HG03575 (cell line): ENCODE measurements around the gene MAPKAPK2.

Experiments
- ATAC-seq: cut with Tn5 transposase; IDR thresholded peaks from one replicate; pipeline ENCODE4 v1.9.1; 2021; ENCODE audit not compliant: unreplicated experiment, insufficient number of reproducible peaks, low FRiP score; ENCODE audit errors: extremely low read depth

MAPKAPK2 gene

DNA sequence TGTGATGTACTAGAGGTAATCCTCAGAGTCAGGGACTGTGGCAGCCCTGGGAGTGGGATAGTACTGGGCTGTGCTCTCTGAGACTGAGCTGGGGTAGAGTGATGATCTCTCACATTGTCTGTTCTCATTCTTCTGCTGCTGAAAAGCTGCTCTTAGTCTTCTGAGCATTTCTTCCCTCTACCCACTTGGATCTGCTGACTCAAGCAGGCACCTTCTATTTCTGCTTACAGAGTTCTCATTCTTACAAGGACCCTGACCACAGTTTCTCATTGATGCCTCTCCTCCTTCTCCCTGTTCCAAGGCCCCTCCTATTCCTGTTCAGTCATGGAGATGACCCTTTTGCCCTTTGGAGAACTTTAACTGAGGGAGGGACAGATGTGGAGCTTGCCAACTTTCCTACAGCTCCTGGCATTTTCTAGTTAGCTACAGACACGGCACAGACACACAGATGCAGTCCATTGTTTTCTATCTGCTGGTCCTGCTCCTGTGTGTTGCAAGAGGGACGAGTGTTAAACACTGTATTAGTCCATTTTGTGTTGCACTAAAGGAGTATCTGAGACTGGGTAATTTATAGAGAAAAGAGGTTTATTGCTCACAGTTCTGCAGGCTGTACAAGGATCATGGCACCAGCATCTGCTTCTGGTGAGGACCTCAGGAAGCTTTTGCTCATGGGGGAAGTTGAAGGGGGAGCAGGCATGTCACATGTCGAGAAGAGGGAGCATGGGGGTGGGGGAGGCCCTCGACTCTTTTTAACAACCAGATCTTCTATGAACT lies 12.3 kb downstream of the MAPKAPK2 start:
- no peak for ATAC-seq

DNA sequence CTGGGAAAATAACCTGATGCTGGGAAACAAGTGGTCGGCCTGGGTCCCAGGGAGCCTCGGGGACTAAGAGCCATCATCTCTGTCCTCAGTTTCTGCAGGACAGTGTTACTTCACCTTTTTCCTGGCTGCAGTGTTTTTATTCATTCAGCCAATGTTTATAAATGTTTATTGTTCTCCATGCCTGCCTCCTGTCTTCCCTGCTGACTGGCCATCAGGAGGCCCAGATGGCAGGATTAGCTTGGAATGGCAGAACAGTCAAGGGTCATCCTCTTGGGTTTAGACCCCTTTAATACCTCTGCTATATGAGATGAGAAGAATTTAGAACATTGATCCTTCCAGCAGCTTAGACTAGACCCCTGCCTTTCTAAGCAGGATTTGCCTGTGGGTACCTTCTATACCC lies 13.3 kb downstream of the MAPKAPK2 start:
- ATAC-seq = no peak

DNA sequence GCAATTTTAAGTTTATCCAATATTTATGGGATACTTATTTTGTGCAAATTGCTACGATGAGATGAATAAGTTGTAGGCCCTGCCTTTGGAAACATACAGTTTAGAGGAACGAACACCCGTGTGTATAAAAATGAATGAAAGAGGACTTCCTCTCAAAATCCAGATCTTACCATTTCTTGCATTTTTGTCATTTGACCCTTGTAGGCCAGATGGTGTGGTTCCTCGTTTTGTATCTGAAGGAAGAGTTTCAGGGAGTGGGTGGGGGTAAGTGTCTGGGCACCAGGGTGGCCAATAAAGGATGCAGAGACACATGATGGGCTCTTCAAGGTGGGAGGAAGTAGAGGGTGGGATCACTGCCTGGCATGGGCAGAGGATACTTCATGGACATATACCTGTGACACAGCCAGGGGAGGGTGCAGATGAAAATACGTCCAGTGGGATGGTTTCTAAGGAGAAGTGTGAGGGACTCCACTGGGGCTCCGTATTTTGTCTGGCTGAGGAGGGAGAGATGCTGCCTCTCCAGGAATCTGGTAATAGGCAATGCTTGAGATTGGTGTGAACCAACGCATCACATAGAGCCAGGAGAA lies 14.4 kb downstream of the MAPKAPK2 start:
- ATAC-seq = no peak

DNA sequence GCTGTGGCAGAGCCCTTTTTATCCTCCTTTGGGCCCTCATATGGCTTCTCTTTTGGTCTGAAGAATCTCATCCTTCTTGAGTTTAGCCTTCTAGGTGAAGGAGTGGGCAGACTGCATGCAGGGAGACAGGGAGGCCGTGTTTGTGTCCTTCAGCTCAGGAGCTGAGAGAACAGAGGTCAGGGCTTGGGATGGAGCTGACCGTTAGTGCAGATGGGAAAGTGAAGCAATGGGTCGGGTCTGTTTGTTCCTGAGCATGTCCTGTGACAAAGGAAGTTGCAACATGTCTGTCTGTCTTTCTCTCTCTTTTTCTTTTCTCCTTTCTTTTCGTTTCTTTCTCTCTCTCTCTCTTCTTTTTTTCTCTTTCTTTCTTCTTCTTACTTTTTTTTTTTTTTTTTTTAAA lies 14.9 kb downstream of the MAPKAPK2 start:
- ATAC-seq = no peak

DNA sequence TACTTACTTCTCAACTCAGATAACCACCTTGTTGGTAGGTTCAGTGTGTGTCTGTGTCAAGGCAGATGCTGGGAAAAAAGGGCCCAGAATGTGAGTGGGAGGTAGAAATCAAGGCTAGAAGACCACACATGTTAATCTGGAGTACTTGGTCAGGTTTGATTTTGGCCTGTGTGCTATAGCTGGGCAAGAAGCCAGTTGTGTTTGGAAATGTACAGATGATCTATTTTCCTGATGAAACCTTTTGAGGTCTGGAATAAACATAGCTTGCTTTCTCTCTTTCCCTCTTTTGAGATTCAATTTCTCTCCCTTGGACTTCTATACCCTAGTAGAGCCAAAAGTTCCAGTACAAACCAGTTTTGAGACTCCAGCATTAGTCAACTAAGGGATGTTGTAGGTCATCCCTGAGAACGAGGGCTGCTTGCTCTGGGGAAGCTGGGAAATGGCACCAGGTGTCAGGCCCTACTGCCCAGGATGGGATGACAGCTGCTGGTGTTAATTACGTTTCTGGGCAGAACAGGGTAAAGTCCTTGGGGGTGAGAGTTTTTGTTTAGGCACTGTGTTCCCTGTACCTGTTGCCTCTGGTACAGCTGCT lies 15.8 kb downstream of the MAPKAPK2 start:
- no peak for ATAC-seq

DNA sequence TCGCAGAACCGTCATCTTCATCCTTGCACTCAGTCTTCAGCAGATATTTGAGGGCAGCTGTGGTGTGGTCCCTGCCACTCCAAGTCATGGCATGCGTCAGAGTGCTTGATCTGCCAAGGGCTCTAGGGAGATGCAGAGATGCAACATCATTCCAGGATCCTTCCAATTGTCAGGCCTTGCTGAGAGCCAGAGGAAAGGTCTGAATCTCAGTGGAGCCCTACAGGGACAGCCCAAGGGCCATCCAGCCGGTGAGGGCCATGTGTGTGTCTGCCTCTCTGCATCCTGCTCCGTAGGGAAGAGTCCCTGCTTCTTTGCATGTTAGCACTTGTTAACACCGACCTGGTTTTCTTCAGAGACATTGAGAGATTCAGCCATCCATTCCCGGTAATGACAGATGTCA lies 17.6 kb downstream of the MAPKAPK2 start:
- no peak for ATAC-seq

DNA sequence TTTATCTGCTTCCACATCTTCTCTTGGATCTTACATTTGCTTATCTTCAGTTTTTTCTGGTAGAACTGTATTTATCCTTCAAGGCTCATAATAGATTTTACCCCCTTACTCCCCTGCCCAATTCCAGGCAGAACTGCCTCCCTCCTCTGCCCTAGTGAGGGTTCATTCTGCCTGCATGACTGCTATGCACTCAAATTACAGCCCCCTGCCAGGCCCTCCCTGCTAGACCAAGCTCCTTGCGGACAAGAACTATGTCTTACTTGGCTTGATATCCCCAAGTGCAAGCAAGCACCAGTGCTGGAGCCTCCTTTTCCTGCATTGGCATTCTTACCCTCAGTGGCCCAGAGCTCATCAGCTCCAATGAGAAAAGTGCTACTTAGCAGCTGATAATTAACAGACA lies 18.1 kb downstream of the MAPKAPK2 start:
- no peak for ATAC-seq

DNA sequence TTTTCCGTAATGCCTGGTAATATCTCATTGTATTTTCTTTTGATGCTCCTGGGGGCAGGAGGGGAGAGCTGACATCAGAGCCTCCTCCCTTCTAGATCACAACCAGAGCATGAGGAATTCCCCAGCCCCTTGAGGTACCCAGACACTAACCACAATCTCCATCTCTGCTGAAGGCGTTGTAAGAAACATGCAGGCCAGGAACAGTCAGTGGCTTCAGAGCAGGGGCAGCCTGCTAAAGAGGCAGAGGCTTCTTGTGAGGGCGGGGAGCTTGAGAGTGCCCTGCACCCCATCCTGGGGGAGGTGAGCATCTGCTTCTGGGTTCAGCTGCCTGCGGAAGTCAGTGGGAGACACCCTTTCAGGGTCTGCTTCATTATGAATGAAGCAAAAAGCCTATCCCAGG lies 19.0 kb downstream of the MAPKAPK2 start:
- no peak for ATAC-seq

DNA sequence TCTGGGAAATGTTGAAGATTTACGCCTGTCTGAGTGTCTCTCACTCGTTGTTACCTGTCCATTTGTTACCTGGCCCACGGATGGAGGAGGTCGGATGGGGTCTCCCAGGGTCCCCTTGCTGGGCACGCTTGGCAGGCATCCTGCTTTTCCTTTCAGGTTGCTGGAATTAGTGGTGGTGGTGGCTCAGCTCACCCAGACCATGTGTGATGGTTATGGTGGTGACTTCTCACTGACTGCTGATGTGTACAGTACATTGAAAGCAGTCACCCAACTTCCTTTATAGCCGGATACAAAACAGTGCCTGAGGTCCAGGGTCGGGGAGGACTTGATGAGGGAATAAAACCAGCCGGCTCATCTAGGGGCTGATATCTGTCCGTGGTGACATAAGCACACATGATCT lies 19.5 kb downstream of the MAPKAPK2 start:
- no peak for ATAC-seq

DNA sequence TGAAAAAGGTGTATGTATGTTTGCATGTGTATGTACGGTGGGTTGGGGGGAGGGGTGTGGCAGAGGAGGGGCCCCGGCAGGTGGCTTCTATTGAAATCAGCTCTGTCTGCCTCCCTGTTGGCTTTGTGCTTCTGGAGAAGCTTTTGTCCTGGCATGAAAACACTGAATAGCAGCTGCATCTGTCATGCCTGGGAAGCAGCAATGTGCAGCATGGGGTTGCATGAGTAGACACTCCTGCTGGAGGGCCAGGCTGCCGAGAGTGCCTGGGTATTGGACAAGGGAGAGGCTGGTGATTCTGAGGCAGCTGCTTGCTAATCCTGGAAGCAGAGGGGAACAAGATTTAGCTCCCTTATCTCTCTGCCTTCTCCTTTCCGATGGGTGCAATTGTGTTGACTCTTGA lies 20.5 kb downstream of the MAPKAPK2 start:
- ATAC-seq = no peak

DNA sequence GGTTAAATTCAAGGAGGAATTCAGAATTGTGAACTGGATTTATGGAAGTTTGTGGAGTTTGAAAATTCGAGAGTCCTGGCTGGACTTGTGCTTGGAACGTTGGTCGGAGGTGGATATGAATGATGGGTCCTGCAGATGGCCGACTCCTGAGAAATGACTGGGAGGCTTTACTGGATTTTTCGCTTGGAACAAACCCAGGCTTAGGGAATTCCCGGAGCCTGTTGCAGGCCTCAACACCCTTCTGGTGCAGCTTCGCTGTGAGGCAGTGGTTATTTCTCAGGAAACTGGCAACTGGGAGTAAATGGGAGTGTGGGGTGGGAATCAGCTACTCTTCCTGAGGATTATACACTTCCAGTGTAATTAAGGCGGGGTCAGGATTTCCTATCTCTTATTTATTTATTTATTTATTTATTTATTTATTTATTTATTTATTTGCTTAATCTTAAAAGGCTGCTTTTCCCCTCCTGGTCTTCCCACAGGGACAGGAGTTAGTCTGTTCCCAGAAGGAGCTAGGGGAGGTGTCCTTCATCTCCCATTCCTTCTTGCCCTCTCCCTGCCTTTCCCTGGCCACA lies 21.1 kb downstream of the MAPKAPK2 start:
- ATAC-seq = no peak

DNA sequence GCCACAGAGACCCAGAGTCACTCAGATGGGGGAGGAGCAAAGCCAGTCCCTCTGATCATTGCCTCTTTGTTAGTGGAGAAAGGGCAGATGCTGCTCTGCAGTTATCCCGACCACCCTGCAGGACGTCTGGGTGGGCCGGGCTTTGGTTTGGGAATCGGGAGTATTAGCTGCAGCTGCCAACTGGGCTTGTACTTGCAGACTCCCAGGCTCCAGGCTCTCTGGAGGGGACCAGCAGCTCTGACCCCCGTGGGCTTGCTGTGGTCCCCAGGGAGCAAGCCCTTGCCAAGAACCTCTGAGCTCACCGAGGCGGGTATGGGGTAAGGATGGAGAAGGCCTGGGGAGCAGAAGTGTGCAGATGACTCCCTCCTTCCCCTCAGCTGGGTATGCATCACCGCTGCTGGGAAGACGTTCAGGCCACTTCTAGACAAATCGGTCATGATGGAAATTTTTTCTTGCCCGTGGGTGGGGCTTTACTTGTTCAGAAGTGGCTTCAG lies 21.6 kb downstream of the MAPKAPK2 start:
- no peak for ATAC-seq

DNA sequence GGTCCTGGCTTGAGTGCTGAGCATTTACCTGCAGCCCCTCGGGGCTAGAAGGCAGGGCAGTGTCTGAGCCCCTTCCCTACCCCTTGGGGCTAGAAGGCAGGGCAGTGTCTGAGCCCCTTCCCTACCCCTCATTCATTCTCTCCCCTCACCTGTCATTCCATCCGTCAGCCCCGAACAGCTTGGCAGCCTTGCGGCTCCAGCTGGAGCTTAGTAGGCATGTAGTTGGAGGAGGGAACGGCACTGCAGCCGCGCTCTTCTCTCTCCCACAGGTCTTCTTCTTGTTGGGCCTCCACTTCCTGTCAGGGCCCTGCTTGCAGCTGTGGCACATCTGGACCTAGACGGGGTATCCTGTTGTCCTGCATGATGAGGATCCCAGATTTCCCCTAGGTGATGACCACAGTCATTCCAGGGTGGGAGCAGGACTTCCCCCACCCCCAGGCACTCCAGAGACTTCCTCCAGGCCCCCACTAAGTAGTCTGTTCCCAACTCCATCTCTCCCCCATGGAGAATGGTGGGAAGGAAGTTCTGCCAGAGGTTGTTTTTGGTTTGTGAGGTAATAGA lies 22.2 kb downstream of the MAPKAPK2 start:
- ATAC-seq = no peak

DNA sequence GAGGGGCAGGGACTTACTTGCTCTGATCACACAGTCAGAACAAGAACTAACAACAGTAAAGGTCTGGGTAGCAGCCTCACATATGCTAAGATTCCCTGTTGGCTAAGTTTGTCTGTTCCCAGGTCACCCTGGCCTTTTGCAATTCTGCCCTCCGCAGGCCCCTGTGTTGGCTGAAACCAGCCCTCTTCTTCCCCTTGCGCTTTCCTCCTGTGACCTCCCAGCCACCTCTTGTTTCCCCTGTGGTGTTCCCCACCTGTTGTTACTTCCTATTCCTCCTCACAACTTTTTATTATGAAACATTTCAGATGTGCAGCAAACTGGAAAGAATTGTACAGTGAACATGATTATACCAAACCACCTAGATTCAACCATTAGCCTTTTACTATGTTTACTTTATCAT lies 23.4 kb downstream of the MAPKAPK2 start:
- no peak for ATAC-seq

DNA sequence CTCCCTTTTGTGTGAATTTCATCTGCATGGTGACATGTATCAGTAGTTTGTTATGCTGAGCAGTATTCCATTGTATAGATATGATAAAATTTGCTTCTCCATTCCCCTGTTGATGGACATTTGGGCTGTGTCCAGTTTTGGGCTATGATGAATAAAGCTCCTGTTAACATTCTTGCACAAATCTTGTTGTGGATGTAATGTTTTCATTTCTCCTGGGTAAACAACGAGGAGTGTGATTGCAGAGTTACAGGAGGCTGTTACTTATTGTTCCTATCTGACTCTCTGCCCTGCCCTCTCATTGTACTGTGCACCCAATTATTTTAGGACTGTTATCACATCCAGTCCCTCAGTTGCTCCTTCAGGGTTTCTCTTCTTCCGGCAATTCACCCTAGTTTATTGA lies 24.2 kb downstream of the MAPKAPK2 start:
- no peak for ATAC-seq

DNA sequence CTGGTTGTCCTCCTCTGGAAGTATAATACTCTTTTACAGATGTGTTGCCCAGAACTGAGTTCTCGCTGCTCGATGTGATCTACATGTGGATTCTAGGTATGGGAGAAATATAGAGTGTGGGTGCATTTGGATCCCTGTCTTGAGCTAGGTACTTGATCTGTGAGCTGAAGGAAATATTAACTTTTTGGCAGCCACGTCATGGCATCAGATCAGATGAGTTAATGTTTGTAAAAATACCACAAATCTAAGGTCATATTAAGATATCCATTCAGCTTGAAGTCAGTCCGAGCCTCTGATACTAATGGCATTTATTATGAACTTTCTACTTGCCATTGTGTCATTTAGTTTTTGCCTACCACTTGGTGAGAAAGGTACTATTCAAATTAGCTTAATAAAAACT lies 24.6 kb downstream of the MAPKAPK2 start:
- ATAC-seq = no peak

DNA sequence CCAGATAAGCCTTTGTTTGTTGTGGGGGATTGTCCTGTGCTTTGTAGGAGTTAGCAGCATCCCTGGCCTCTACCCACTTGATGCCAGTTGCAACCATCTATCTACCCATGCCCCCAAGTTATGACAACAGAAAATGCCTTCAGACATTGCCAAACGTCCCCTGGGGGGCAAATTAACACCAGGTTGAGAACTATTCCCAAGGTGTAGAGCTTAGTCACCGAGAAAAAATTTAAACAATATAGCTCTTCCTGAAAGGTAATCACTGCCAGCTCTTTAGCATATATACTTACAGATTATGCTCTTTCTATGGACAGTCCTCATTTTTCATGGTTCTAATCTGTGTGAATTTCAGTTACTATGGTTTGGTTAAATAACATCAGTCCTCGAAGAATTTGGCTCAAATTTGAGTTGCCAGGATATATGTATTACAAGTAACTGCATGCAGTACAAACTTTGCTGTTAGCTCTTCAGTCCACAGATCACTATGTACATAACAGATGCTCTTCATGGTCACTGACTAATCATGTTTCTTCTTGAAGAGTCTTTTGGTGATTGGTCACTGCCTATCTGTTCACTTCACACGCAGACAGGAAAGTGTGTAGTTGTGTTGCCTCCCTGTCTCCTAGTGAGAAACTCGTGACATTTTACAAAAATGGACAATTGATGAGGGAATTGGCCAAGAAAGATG lies 25.2 kb downstream of the MAPKAPK2 start:
- no peak for ATAC-seq

DNA sequence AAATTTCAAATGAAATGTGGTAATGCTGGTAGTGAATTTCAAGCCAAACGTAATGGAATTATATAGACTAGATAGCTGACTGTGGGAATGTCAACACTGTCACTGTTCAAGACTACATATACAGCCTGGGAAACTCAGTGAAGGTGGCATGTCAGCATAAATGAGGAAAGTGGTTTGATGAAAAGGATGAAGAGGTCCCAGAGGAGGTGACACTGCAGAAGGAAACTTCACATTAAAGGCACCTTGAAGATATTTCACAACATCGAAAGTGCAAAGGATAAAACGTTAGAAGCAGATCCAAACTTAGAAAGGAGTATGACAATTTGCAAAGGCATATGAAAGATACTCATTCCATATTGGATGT lies 25.7 kb downstream of the MAPKAPK2 start:
- ATAC-seq = no peak

DNA sequence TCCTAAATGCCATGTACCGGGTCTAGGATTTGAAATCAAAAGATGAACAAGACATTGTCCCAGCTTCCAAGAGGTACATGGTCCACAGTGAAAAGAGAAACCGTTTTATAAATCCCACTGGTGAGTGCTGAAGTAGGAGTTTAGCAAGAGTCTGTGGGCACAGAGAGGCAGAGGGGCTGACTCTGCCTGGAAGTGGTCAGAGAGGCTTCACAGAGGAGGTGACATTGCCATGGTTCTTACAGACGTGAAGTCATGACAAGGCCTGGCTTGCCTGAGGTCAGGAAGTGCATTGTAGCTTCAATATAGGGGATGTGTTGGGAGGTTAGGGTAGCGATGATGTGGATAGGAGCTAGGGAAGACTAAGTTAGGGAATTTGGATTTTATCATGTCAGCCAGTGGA lies 28.4 kb downstream of the MAPKAPK2 start:
- no peak for ATAC-seq
